Activated CD4-positive, alpha-beta T cell treated with anti-CD3 and anti-CD28 coated beads, Interleukin-2, amount 10 ng/mL, durations not matched to agents 24 days and 14 days (primary cell): Measurements from ENCODE around the gene TRIM3. TPM values are rescaled to one million over a fixed set of nuclear protein-coding genes. Genes with fewer than 3 reads are reported as not detected.

Experiments
- DNase-seq: peaks from one replicate; pipeline ENCODE4 v3.0.0; 2022
- H3K27ac Mint-ChIP-seq: one replicate; pipeline ENCODE4 v1.8.0; 2022; ENCODE audit warnings: mild to moderate bottlenecking, mixed read lengths
- H3K27me3 Mint-ChIP-seq: one replicate; pipeline ENCODE4 v1.8.0; 2022; ENCODE audit warnings: mixed read lengths
- H3K36me3 Mint-ChIP-seq: one replicate; pipeline ENCODE4 v1.8.0; 2022; ENCODE audit warnings: low read depth, mild to moderate bottlenecking, mixed read lengths
- H3K4me1 Mint-ChIP-seq: one replicate; pipeline ENCODE4 v1.8.0; 2021; ENCODE audit warnings: mixed read lengths
- H3K4me3 Mint-ChIP-seq: one replicate; pipeline ENCODE4 v1.8.0; 2022; ENCODE audit warnings: mild to moderate bottlenecking, moderate library complexity, mixed read lengths
- H3K9me3 Mint-ChIP-seq: one replicate; pipeline ENCODE4 v1.8.0; 2021; ENCODE audit warnings: mixed read lengths
- intact Hi-C: fragments of 100-400 bp; cut with micrococcal nuclease; formaldehyde crosslinking; loops from one replicate; pipeline ENCODE4 v1.15.1; 2023
- total RNA-seq: library from RNA; stranded (reverse); gene quantifications from 2 replicates; pipeline ENCODE4 v1.2.3, GENCODE V29; 2022

Gene TRIM3
- total RNA-seq, 1 donor from 2014 or later, result 4.1 TPM

DNA sequence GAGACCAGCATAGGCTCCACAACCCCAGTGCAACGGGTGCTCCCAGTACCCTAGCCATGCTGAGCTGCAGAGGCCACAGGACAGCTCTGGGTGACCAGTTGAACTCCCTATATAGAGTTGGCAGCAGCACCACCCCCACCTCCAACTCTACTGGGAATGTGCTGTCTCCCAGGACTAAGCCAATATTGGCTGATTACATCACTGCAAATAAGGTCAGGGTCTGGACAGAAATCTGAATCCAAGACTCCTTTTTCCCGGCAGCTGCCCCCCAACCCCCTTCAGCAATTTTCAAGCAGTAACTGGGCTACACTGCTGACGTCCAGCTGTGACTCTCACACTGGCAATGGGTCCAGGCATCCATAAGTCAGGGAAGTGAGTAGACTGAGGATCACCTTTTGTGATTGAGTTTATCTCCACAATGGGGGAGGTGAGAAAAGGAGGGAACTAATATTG lies 32.8 kb downstream of the TRIM3 start, which contains the start of gene HPX:
Gene HPX (minus strand): TSS at position 82 of the 453 bp plus-strand sequence. CDS start 24 bp downstream, at position 58.
- Mint-ChIP-seq H3K27me3 (peaks cover 6% of the 10 kb centered on the region), H3K27ac (no peak within 1 kb of the TSS), H3K9me3 (no peaks in the 10 kb centered on the region), H3K36me3 (no peaks in the 10 kb centered on the region), H3K4me3 (no peak within 1 kb of the TSS), H3K4me1 (peaks cover 1% of the 10 kb centered on the region)
- intact Hi-C loops, result no loop called here
- DNase-seq, result no peak

- H3K4me1 Mint-ChIP-seq, result peaks cover 5% of the 10 kb centered on the region
- intact Hi-C loops, result loop anchor here (2.0 to 5.0 kb wide), 2 partner anchors 20 to 37 kb away; partner anchors contain the start of gene APBB1
- no peak overlapping the region for H3K27ac Mint-ChIP-seq
- H3K4me3 Mint-ChIP-seq, result no peak overlapping the region
- no peaks in the 10 kb centered on the region for H3K36me3 Mint-ChIP-seq
- H3K9me3 Mint-ChIP-seq, result no peaks in the 10 kb centered on the region
- no peaks in the 10 kb centered on the region for H3K27me3 Mint-ChIP-seq
- peak; percentile 77 for DNase-seq
Observed at GRCh38 chr11:6438979-6439571, 34.7 kb downstream of the TRIM3 start.

- no peaks in the 10 kb centered on the region for H3K9me3 Mint-ChIP-seq
- intact Hi-C loops, result loop anchor here (2.0 to 5.0 kb wide), 2 partner anchors 19 to 36 kb away; partner anchors contain the start of gene APBB1
- H3K36me3 Mint-ChIP-seq, result no peaks in the 10 kb centered on the region
- no peak overlapping the region for H3K4me3 Mint-ChIP-seq
- DNase-seq, result peak; percentile 67
- H3K27me3 Mint-ChIP-seq, result peaks cover 2% of the 10 kb centered on the region
- no peak overlapping the region for H3K27ac Mint-ChIP-seq
- peaks cover 5% of the 10 kb centered on the region for H3K4me1 Mint-ChIP-seq
Observed at GRCh38 chr11:6437993-6438392, 35.7 kb downstream of the TRIM3 start.

DNA sequence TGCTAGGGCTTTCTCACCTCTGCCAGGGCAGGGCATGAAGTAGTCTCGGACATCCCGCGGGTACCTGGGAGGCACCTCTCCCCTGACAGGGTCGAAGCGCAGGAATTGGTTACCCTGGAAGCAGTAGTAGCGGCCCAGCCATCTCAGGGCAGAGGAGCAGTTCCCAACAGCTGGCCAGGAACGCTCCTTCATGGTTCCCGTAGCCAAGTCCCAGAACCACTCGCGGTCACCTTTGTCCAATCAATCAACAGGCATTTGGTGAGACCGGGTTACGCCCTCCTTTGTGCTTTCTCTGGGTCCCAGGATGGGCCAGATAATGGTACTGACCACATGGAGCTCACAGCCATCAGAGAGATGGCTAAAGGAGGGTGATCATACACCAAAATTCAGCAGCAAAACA lies 36.3 kb downstream of the TRIM3 start:
- Mint-ChIP-seq H3K4me3 (no peak overlapping the region), H3K27me3 (peaks cover 2% of the 10 kb centered on the region), H3K9me3 (no peaks in the 10 kb centered on the region), H3K36me3 (no peaks in the 10 kb centered on the region), H3K4me1 (peaks cover 5% of the 10 kb centered on the region), H3K27ac (no peak overlapping the region)
- no peak for DNase-seq
- intact Hi-C loops, result loop anchor here (5.0 kb wide), 1 partner anchor 35 kb away; no protein-coding TSS in a partner anchor

DNA sequence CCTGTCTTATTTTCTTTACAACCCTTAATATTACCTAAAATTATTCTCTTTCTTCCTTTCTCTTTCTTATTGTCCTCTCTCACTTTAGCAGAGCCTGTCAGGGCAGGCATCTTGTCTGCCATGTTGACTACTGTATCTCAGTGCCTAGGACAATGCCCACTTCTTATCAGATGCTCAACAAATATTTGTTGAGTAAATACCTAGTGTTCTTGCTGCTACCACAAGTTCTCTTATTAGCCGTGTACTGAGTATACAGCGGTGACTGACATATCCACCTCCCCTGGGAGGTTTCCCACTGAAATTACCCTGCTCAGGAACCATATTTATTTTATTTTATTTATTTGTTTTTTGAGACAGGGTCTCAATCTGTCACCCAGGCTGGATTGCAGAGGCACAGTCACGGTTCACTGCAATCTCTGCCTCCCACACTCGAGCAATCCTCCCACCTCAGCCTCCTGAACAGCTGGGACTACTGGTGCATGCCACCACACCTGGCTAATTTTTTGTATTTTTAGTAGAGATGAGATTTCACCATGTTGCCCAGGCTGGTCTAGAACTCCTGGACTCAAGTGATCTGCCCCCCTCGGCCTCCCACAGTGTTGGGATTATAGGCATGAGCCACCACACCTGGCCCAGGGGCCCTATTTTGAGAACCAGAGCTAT lies 39.6 kb downstream of the TRIM3 start:
- intact Hi-C loops, result no loop called here
- Mint-ChIP-seq H3K27ac (no peak overlapping the region), H3K4me3 (no peak overlapping the region), H3K36me3 (no peaks in the 10 kb centered on the region), H3K9me3 (no peaks in the 10 kb centered on the region), H3K27me3 (peaks cover 2% of the 10 kb centered on the region), H3K4me1 (peaks cover 5% of the 10 kb centered on the region)
- no peak for DNase-seq

- H3K4me1 Mint-ChIP-seq, result peaks cover 5% of the 10 kb centered on the region
- peaks cover 9% of the 10 kb centered on the region for H3K27me3 Mint-ChIP-seq
- H3K9me3 Mint-ChIP-seq, result no peaks in the 10 kb centered on the region
- no peaks in the 10 kb centered on the region for H3K36me3 Mint-ChIP-seq
- no peak for DNase-seq
- no peak overlapping the region for H3K27ac Mint-ChIP-seq
- intact Hi-C loops, result no loop called here
- no peak overlapping the region for H3K4me3 Mint-ChIP-seq
Observed at GRCh38 chr11:6431861-6432260, 41.9 kb downstream of the TRIM3 start.

GRCh38 chr11:6427516-6427915 lies 46.2 kb downstream of the TRIM3 start:
- no peaks in the 10 kb centered on the region for H3K4me1 Mint-ChIP-seq
- DNase-seq, result no peak
- intact Hi-C loops, result no loop called here
- H3K4me3 Mint-ChIP-seq, result no peak overlapping the region
- H3K27me3 Mint-ChIP-seq, result peaks cover 43% of the 10 kb centered on the region
- no peak overlapping the region for H3K27ac Mint-ChIP-seq
- no peaks in the 10 kb centered on the region for H3K36me3 Mint-ChIP-seq
- no peaks in the 10 kb centered on the region for H3K9me3 Mint-ChIP-seq

GRCh38 chr11:6420677-6421076 lies 53.1 kb downstream of the TRIM3 start:
- DNase-seq, result no peak
- peaks cover 3% of the 10 kb centered on the region for H3K4me1 Mint-ChIP-seq
- no peaks in the 10 kb centered on the region for H3K36me3 Mint-ChIP-seq
- H3K9me3 Mint-ChIP-seq, result no peaks in the 10 kb centered on the region
- H3K27ac Mint-ChIP-seq, result no peak overlapping the region
- intact Hi-C loops, result no loop called here
- no peak overlapping the region for H3K4me3 Mint-ChIP-seq
- H3K27me3 Mint-ChIP-seq, result peaks cover 46% of the 10 kb centered on the region

GRCh38 chr11:6419009-6419631 lies 54.6 kb downstream of the TRIM3 start, which contains the start of gene APBB1:
Gene APBB1 (minus strand): TSS chr11:6419094. CDS start chr11:6411347, 7,747 bp downstream.
- H3K27ac Mint-ChIP-seq, result peak within 1 kb of the TSS; percentile 45
- H3K9me3 Mint-ChIP-seq, result no peaks in the 10 kb centered on the region
- H3K36me3 Mint-ChIP-seq, result no peaks in the 10 kb centered on the region
- H3K4me1 Mint-ChIP-seq, result peaks cover 3% of the 10 kb centered on the region
- peaks cover 33% of the 10 kb centered on the region for H3K27me3 Mint-ChIP-seq
- peak; percentile 93 for DNase-seq
- intact Hi-C loops, result loop anchor here (1.0 to 10.0 kb wide), 6 partner anchors 20 to 734 kb away; partner anchors contain the start of genes ARFIP2, CNGA4, FHIP1B and ILK
- no peak within 1 kb of the TSS for H3K4me3 Mint-ChIP-seq

DNA sequence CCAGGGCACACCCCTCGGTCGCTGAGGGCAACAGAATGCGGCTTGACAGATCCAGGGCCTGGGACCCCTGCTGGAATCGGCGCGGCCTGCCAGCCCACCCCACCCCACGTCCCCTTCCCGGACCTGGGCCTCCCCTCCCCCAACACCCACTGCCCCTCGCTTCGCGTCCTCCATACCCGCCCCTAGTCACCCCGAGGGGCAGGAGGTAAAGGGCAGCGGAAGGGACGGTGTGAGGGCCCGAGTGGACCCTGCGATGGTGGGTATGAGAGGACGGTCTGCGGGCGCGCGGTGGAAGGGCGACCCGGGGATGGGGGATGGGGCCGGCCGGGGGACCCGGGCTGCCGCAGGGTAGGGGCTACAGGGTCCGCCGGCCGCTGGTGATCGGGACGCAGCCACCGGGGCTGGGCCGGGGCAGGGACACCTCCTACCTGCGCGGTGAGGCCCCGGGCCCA lies 55.2 kb downstream of the TRIM3 start:
- Mint-ChIP-seq H3K27me3 (peaks cover 28% of the 10 kb centered on the region), H3K4me1 (peaks cover 3% of the 10 kb centered on the region), H3K27ac (no peak overlapping the region), H3K36me3 (no peaks in the 10 kb centered on the region), H3K9me3 (no peaks in the 10 kb centered on the region), H3K4me3 (no peak overlapping the region)
- peak; percentile 71 for DNase-seq
- intact Hi-C loops, result loop anchor here (1.0 to 10.0 kb wide), 7 partner anchors 16 to 734 kb away; partner anchors contain the start of genes ARFIP2, CNGA4, FHIP1B and ILK

GRCh38 chr11:6417907-6418556 lies 55.7 kb downstream of the TRIM3 start:
- H3K9me3 Mint-ChIP-seq, result no peaks in the 10 kb centered on the region
- peaks cover 22% of the 10 kb centered on the region for H3K27me3 Mint-ChIP-seq
- peaks cover 6% of the 10 kb centered on the region for H3K4me1 Mint-ChIP-seq
- H3K36me3 Mint-ChIP-seq, result peaks cover 3% of the 10 kb centered on the region
- DNase-seq, result no peak
- H3K27ac Mint-ChIP-seq, result no peak overlapping the region
- H3K4me3 Mint-ChIP-seq, result no peak overlapping the region
- intact Hi-C loops, result loop anchor here (1.0 to 10.0 kb wide), 6 partner anchors 16 to 733 kb away; partner anchors contain the start of genes ARFIP2, CNGA4, FHIP1B and ILK

- DNase-seq, result no peak
- no peak overlapping the region for H3K4me3 Mint-ChIP-seq
- peaks cover 5% of the 10 kb centered on the region for H3K27me3 Mint-ChIP-seq
- peaks cover 5% of the 10 kb centered on the region for H3K36me3 Mint-ChIP-seq
- intact Hi-C loops, result loop anchor here (5.0 to 10.0 kb wide), 4 partner anchors 67 to 731 kb away; partner anchors contain the start of genes ARFIP2, CNGA4, FHIP1B and ILK
- no peak overlapping the region for H3K27ac Mint-ChIP-seq
- peaks cover 10% of the 10 kb centered on the region for H3K4me1 Mint-ChIP-seq
- H3K9me3 Mint-ChIP-seq, result no peaks in the 10 kb centered on the region
Observed at GRCh38 chr11:6415797-6416196, 57.9 kb downstream of the TRIM3 start.

GRCh38 chr11:6414874-6415328 lies 58.8 kb downstream of the TRIM3 start:
- peaks cover 2% of the 10 kb centered on the region for H3K27me3 Mint-ChIP-seq
- intact Hi-C loops, result loop anchor here (5.0 to 10.0 kb wide), 4 partner anchors 67 to 730 kb away; partner anchors contain the start of genes ARFIP2, CNGA4, FHIP1B and ILK
- H3K4me3 Mint-ChIP-seq, result no peak overlapping the region
- peaks cover 8% of the 10 kb centered on the region for H3K36me3 Mint-ChIP-seq
- peaks cover 10% of the 10 kb centered on the region for H3K4me1 Mint-ChIP-seq
- H3K27ac Mint-ChIP-seq, result no peak overlapping the region
- peak; percentile 71 for DNase-seq
- no peaks in the 10 kb centered on the region for H3K9me3 Mint-ChIP-seq
